ENCODE results near the gene SAA1. TPM values are rescaled to one million over a fixed set of nuclear protein-coding genes. Genes with fewer than 3 reads are reported as not detected.

Gene SAA1
- total and polyA plus RNA-seq, 4 experiments from 2014 or later = not detected

Other genes with a start within 250 kb of the SAA1 start
- gene TPH1, start 220.0 kb upstream of the SAA1 start, total RNA-seq = 1 to 10 TPM; 1.0 to 1.3 TPM
- gene TPH1, start 220.0 kb upstream of the SAA1 start, polyA plus RNA-seq = not detected
- gene SAAL1, start 160.2 kb upstream of the SAA1 start, total RNA-seq = 10 to 100 TPM; 18.4 to 21.2 TPM
- gene SAAL1, start 160.2 kb upstream of the SAA1 start, polyA plus RNA-seq = 10 to 100 TPM; 12.5 to 17.2 TPM
- gene MRGPRX3, start 133.7 kb upstream of the SAA1 start, total RNA-seq = not detected
- gene MRGPRX3, start 133.7 kb upstream of the SAA1 start, polyA plus RNA-seq = not detected
- gene MRGPRX4, start 93.4 kb upstream of the SAA1 start, total RNA-seq = not detected
- not detected for gene MRGPRX4, start 93.4 kb upstream of the SAA1 start, polyA plus RNA-seq
- gene SAA4, start 29.5 kb upstream of the SAA1 start, total RNA-seq = not detected
- not detected for gene SAA4, start 29.5 kb upstream of the SAA1 start, polyA plus RNA-seq
- not detected for gene SAA2, start 17.6 kb upstream of the SAA1 start, total RNA-seq
- gene SAA2, start 17.6 kb upstream of the SAA1 start, polyA plus RNA-seq = not detected
- 10 to 100 TPM; 22.1 to 23.7 TPM for gene HPS5, start 55.9 kb downstream of the SAA1 start, total RNA-seq
- gene HPS5, start 55.9 kb downstream of the SAA1 start, polyA plus RNA-seq = 10 to 100 TPM; 14.2 to 15.1 TPM
- 10 to 100 TPM; 60.1 to 61.6 TPM for gene GTF2H1, start 56.3 kb downstream of the SAA1 start, total RNA-seq
- gene GTF2H1, start 56.3 kb downstream of the SAA1 start, polyA plus RNA-seq = 10 to 100 TPM; 31.8 to 41.6 TPM
- 100 to 1,000 TPM; 131 to 135 TPM for gene LDHA, start 128.3 kb downstream of the SAA1 start, total RNA-seq
- 100 to 1,000 TPM; 556 to 720 TPM for gene LDHA, start 128.3 kb downstream of the SAA1 start, polyA plus RNA-seq
- gene LDHC, start 146.1 kb downstream of the SAA1 start, total RNA-seq = not detected
- gene LDHC, start 146.1 kb downstream of the SAA1 start, polyA plus RNA-seq = not detected
- under 1 TPM; 0.20 to 0.42 TPM for gene LDHAL6A, start 189.6 kb downstream of the SAA1 start, total RNA-seq
- gene LDHAL6A, start 189.6 kb downstream of the SAA1 start, polyA plus RNA-seq = not detected

All from CD4-positive, alpha-beta memory T cell (primary cell).